Transverse colon (tissue), 4 donors: ENCODE data around the gene TMED6. TPM values are rescaled to one million over a fixed set of nuclear protein-coding genes. Genes with fewer than 3 reads are reported as not detected.

Experiments used
- DNase-seq: peaks from one replicate; pipeline ENCODE4 v3.0.0-alpha.2; 2019
- H3K27ac ChIP-seq, 4 donors: fragments of 200-600 bp; sonication (generic); 2 replicates each; pipeline ENCODE4 v1.5.1; 2016 to 2018; ENCODE audit warnings: inconsistent platforms in 4 of 4
- H3K27me3 ChIP-seq: fragments of 200-600 bp; sonication (generic); 2 replicates; pipeline ENCODE4 v1.5.1; 2017; ENCODE audit warnings: inconsistent platforms
- H3K36me3 ChIP-seq, 4 donors: fragments of 200-600 bp; sonication (generic); 2 replicates each; pipeline ENCODE4 v1.5.1; 2017 to 2019; ENCODE audit warnings: inconsistent platforms in 4 of 4
- H3K4me1 ChIP-seq, 4 donors: fragments of 200-600 bp; sonication (generic); 2 replicates each; pipeline ENCODE4 v1.5.1; 2017 to 2020; ENCODE audit warnings: inconsistent platforms in 4 of 4
- H3K4me3 ChIP-seq, 4 donors: fragments of 200-600 bp; sonication (generic); 1 replicate in 1 of 4; 2 replicates in 3 of 4; pipeline versions ENCODE4 v1.5.1 to v1.6.1; 2017 to 2019; ENCODE audit warnings: inconsistent platforms in 4 of 4
- H3K9me3 ChIP-seq, 2 donors: fragments of 200-600 bp; sonication (generic); 2 replicates each; pipeline ENCODE4 v1.5.1; 2017 to 2019; ENCODE audit warnings: inconsistent platforms in 2 of 2
- CTCF ChIP-seq, 5 experiments: fragments of 200-600 bp in 3 of 5; fragments of 450-650 bp in 2 of 5; sonication (generic) in 3 of 5; IDR thresholded peaks; 1 replicate in 2 of 5; 2 replicates in 3 of 5; pipeline ENCODE4 v1.5.1; 2016 to 2017; ENCODE audit warnings: antibody characterized with exemption in 5 of 5, inconsistent platforms in 3 of 5, mild to moderate bottlenecking in 2 of 5, moderate library complexity in 1 of 5
- EP300 ChIP-seq: sonication (generic); formaldehyde crosslinking; IDR thresholded peaks from one replicate; pipeline ENCODE4 v1.6.1; 2017; ENCODE audit warnings: antibody characterized with exemption, low read depth
- POLR2A ChIP-seq: fragments of 450-650 bp; IDR thresholded peaks from one replicate; pipeline ENCODE4 v1.6.1; 2016; ENCODE audit warnings: antibody characterized with exemption, mild to moderate bottlenecking, moderate library complexity
- POLR2AphosphoS5 ChIP-seq, 3 donors: sonication (generic); formaldehyde crosslinking; IDR thresholded peaks; one replicate each; pipeline ENCODE4 v1.6.1; 2016; ENCODE audit warnings: antibody characterized with exemption in 3 of 3
- WGBS, 2 donors: methylation state at CpG; one replicate each; pipeline ENCODE4 v1.1.5; 2018; ENCODE audit warnings: low coverage in 1 of 2; 5-methylcytosine and 5-hydroxymethylcytosine counted together
- in situ Hi-C, 4 donors: fragments of 200-750 bp; cut with MboI; loops; one replicate each; pipeline versions ENCODE4 v1.15.0 to v1.15.1; 2017; ENCODE audit warnings: low sequenced_read_pairs in 3 of 4, low pct_ligation_motif_present in 1 of 4, low pct_unique_long_range_greater_than_20kb in 1 of 4
- intact Hi-C: fragments of 100-400 bp; cut with DNase I; formaldehyde crosslinking; loops from one replicate; pipeline ENCODE4 v1.15.1; 2023; ENCODE audit warnings: low total_unique reads
- total RNA-seq, 4 donors: library from RNA; depleted of rRNA; stranded (reverse); fragments of >200 nt; gene quantifications; one replicate each; pipeline ENCODE4 v1.1.0, GENCODE V29; 2016

Gene TMED6
- total RNA-seq, 4 donors from 2014 or later: 5.7 to 6.8 TPM; not detected in 2

DNA sequence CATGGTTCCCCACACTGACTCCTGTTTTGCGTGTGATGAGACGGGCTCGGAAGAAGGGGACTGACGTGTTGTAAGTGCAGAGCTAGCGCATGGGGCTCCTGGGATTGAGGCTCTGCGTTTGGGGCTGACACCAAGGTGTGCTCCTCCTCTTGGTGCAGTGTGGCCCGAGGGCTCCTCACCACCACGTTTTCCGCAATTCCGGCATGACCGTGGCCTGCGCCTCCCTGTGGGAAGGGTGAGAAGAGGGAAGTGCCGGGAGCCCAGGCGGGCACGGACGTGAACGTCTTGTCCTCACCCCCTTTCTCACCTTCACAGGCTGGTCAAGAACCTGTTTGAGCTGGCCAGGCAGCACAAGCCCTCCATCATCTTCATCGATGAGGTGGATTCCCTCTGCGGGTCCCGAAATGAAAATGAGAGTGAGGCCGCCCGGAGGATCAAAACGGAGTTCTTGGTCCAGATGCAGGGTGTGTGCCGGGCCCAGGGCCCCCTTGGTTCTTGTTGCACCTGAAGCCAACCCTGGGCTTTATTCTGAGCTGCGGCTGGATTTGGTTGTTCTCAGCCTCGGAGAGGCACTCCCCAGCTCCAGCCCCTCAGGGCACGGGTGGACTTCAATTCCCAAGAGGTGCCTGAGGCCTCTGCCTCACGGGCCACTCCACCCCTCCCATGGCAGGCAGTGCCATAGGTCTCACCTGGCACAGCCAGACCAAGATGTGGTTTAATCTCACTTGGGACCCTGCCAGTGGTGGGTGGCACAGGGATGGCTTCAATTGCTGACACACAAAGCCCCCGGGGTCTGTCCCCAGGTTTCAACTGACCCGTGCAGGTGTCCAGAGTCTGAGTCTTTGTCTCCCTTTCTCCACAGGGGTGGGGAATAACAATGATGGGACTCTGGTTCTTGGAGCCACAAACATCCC lies 31.5 kb downstream of the TMED6 start:
- 40 to 93% methylated on average over 1 to 23 of the region's 30 CpGs for WGBS, 2 donors
- in situ Hi-C loops: no loop called here

GRCh38 chr16:69319381-69319780 lies 32.2 kb downstream of the TMED6 start:
- 90 to 100% methylated on average over 7 to 9 of the region's 9 CpGs for WGBS, 2 donors
- Histone ChIP-seq H3K36me3 (peaks cover 0 to 64% (median 39%) of the 10 kb centered on the region in 4 donors), H3K4me1 (peaks cover 0 to 6% (median 2%) of the 10 kb centered on the region in 4 donors), H3K4me3 (no peak overlapping the region), H3K9me3 (no peaks in the 10 kb centered on the region), H3K27me3 (no peaks in the 10 kb centered on the region), H3K27ac (no peak overlapping the region)
- in situ Hi-C loops (no loop called here), intact Hi-C loops (no loop called here)
- no peak for TF ChIP-seq POLR2AphosphoS5 (IDR thresholded peaks at IDR 0.05)
- DNase-seq: no peak

More for the DNA sequence above, 31.5 kb downstream of the TMED6 start:
- Histone ChIP-seq H3K36me3 (peaks cover 0 to 64% (median 39%) of the 10 kb centered on the region in 4 donors), H3K27ac (no peak overlapping the region), H3K9me3 (no peaks in the 10 kb centered on the region), H3K4me3 (no peak overlapping the region), H3K27me3 (no peaks in the 10 kb centered on the region), H3K4me1 (peaks cover 0 to 9% (median 2%) of the 10 kb centered on the region in 4 donors)
- TF ChIP-seq EP300 (no peak), POLR2AphosphoS5 (IDR thresholded peaks at IDR 0.05) (no peak), CTCF (IDR thresholded peaks at IDR 0.05) (no peak), POLR2A (no peak)
- intact Hi-C loops: no loop called here
- DNase-seq: no peak

- Histone ChIP-seq H3K27ac (no peak overlapping the region), H3K27me3 (no peaks in the 10 kb centered on the region), H3K4me1 (peaks cover 0 to 1% (median under 1%) of the 10 kb centered on the region in 4 donors), H3K9me3 (no peaks in the 10 kb centered on the region), H3K36me3 (peaks cover 0 to 64% (median 39%) of the 10 kb centered on the region in 4 donors), H3K4me3 (no peak overlapping the region)
- no peak for DNase-seq
- WGBS, 2 donors: 83% methylated on average over 9 of the region's 10 CpGs; no CpG with 5 or more reads in 1 of the 2 donors
- in situ Hi-C loops (no loop called here), intact Hi-C loops (no loop called here)
- no peak for TF ChIP-seq EP300
- no peak for TF ChIP-seq CTCF (IDR thresholded peaks at IDR 0.05)
- TF ChIP-seq POLR2A: no peak
- TF ChIP-seq POLR2AphosphoS5 (IDR thresholded peaks at IDR 0.05): no peak
Observed at GRCh38 chr16:69318911-69319289, 32.7 kb downstream of the TMED6 start.

DNA sequence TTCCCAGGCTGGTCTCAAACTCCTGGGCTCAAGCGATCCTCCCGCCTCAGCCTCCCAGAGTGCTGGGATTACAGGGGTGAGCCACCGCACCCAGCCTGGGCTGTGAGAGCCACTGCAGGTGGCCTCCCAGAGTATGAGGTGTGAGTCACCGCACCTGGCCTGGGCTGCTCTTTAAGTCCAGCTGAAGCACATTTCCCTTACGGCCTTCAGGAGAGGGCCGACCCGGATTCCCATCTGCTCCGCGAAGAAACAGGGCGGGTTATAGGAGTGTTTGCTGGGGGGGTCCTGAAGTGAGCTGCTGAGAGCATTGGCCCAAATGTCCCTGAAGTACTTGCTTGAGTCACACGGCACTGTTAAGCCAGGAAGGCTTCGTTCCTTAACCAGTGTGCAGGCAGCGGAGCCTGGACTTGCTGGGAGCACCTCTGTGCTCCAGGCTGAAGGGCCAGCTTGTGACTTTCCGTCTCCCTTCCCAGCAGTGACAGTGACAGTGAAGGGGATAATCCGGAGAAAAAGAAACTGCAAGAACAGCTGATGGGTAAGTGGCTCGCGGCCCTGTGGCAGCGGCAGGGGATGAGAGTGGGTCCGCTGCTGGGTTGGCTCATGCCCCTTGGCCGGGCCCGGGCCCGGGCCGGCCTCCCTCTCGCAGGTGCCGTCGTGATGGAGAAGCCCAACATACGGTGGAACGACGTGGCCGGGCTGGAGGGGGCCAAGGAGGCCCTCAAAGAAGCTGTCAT lies 33.2 kb downstream of the TMED6 start:
- TF ChIP-seq POLR2AphosphoS5 (IDR thresholded peaks at IDR 0.05): no peak
- TF ChIP-seq CTCF (IDR thresholded peaks at IDR 0.05): no peak
- TF ChIP-seq POLR2A: no peak
- TF ChIP-seq EP300: no peak
- WGBS, 2 donors: 87 to 95% methylated on average over 5 to 30 of the region's 30 CpGs
- Histone ChIP-seq H3K27me3 (no peaks in the 10 kb centered on the region), H3K4me3 (no peak overlapping the region), H3K9me3 (no peaks in the 10 kb centered on the region), H3K36me3 (peaks cover 0 to 64% (median 37%) of the 10 kb centered on the region in 4 donors), H3K4me1 (peaks cover 0 to 2% (median 0%) of the 10 kb centered on the region in 4 donors), H3K27ac (no peak overlapping the region)
- DNase-seq: no peak
- intact Hi-C loops: no loop called here
- in situ Hi-C loops: no loop called here
